Epithelial cell of prostate (primary cell): Measurements from ENCODE around the gene SLC25A13.
A peak's percentile ranks its signal among the peaks of the same experiment; 100 is the strongest.

Experiments
- DNase-seq: peaks from one replicate; pipeline ENCODE4 v3.0.0-alpha.2; 2011; ENCODE audit warnings: low read depth, low spot score
- H3K27ac ChIP-seq: fragments of 450-650 bp; 2 replicates; pipeline ENCODE4 v1.5.1; 2017; ENCODE audit warnings: mild to moderate bottlenecking

Gene SLC25A13

GRCh38 chr7:96248405-96248804 lies 73.5 kb downstream of the SLC25A13 start:
- no peak overlapping the region for H3K27ac ChIP-seq
- no peak for DNase-seq

- DNase-seq, result no peak
These were observed 75.0 kb downstream of the SLC25A13 start for GRCh38 chr7:96246919-96247318.

GRCh38 chr7:96244992-96245292 lies 77.0 kb downstream of the SLC25A13 start:
- H3K27ac ChIP-seq, result no peak overlapping the region

More at GRCh38 chr7:96246919-96247318, 75.0 kb downstream of the SLC25A13 start:
- no peak overlapping the region for H3K27ac ChIP-seq

GRCh38 chr7:96244244-96244991 lies 77.5 kb downstream of the SLC25A13 start:
- DNase-seq, result no peak

More at GRCh38 chr7:96244992-96245292, 77.0 kb downstream of the SLC25A13 start:
- no peak for DNase-seq

GRCh38 chr7:96243241-96243640 lies 78.7 kb downstream of the SLC25A13 start:
- H3K27ac ChIP-seq, result no peak overlapping the region

More at GRCh38 chr7:96244244-96244991, 77.5 kb downstream of the SLC25A13 start:
- no peak overlapping the region for H3K27ac ChIP-seq

GRCh38 chr7:96241855-96242254 lies 80.0 kb downstream of the SLC25A13 start:
- H3K27ac ChIP-seq, result no peak overlapping the region
- DNase-seq, result no peak

More at GRCh38 chr7:96243241-96243640, 78.7 kb downstream of the SLC25A13 start:
- no peak for DNase-seq

- peak; percentile 64 for DNase-seq
- H3K27ac ChIP-seq, result peak overlapping the region; percentile 40
These were observed 82.7 kb downstream of the SLC25A13 start for GRCh38 chr7:96238976-96239766.

- no peak overlapping the region for H3K27ac ChIP-seq
- DNase-seq, result no peak
These were observed 83.4 kb downstream of the SLC25A13 start for GRCh38 chr7:96238474-96238873.

- no peak for DNase-seq
- no peak overlapping the region for H3K27ac ChIP-seq
These were observed 84.9 kb downstream of the SLC25A13 start for GRCh38 chr7:96237040-96237439.

GRCh38 chr7:96236198-96237039 lies 85.5 kb downstream of the SLC25A13 start:
- no peak overlapping the region for H3K27ac ChIP-seq
- DNase-seq, result no peak

- no peak overlapping the region for H3K27ac ChIP-seq
- no peak for DNase-seq
These were observed 86.6 kb downstream of the SLC25A13 start for GRCh38 chr7:96235281-96235680.

GRCh38 chr7:96233528-96234154 lies 88.3 kb downstream of the SLC25A13 start:
- H3K27ac ChIP-seq, result no peak overlapping the region
- DNase-seq, result no peak

GRCh38 chr7:96233084-96233483 lies 88.8 kb downstream of the SLC25A13 start:
- no peak for DNase-seq
- H3K27ac ChIP-seq, result no peak overlapping the region

- DNase-seq, result no peak
- no peak overlapping the region for H3K27ac ChIP-seq
These were observed 93.1 kb downstream of the SLC25A13 start for GRCh38 chr7:96228760-96229159.

- no peak overlapping the region for H3K27ac ChIP-seq
- no peak for DNase-seq
These were observed 96.6 kb downstream of the SLC25A13 start for GRCh38 chr7:96225251-96225650.

- no peak for DNase-seq
- no peak overlapping the region for H3K27ac ChIP-seq
These were observed 97.2 kb downstream of the SLC25A13 start for GRCh38 chr7:96224685-96225084.

GRCh38 chr7:96224073-96224472 lies 97.8 kb downstream of the SLC25A13 start:
- no peak for DNase-seq
- H3K27ac ChIP-seq, result no peak overlapping the region

GRCh38 chr7:96221888-96222287 lies 100.0 kb downstream of the SLC25A13 start:
- no peak for DNase-seq
- H3K27ac ChIP-seq, result no peak overlapping the region

- H3K27ac ChIP-seq, result peak overlapping the region; percentile 48
These were observed 102.3 kb downstream of the SLC25A13 start for GRCh38 chr7:96219378-96220130.

More at GRCh38 chr7:96219378-96220130, 102.3 kb downstream of the SLC25A13 start:
- peak; percentile 78 for DNase-seq
